ENCODE measurements around the gene CADM1. TPM values are rescaled to one million over a fixed set of nuclear protein-coding genes. Genes with fewer than 3 reads are reported as not detected.

CADM1 gene
- total RNA-seq, 2 donors from 2014 or later: 0.81 to 2.2 TPM

GRCh38 chr11:115201111-115201792 lies 303.0 kb downstream of the CADM1 start:
- Mint-ChIP-seq H3K4me3 (no peak overlapping the region), H3K27ac (no peak overlapping the region), H3K4me1 (no peaks in the 10 kb centered on the region), H3K36me3 (ENCODE audit: low read depth) (no peaks in the 10 kb centered on the region), H3K27me3 (no peaks in the 10 kb centered on the region)
- DNase-seq (no peak), ATAC-seq (no peak)
- peaks cover 3% of the 10 kb centered on the region for H3K9me3 ChIP-seq (ENCODE audit: control insufficient read depth, low read length, poor library complexity, severe bottlenecking)

- Mint-ChIP-seq H3K36me3 (ENCODE audit: low read depth) (no peaks in the 10 kb centered on the region), H3K27ac (no peak overlapping the region), H3K27me3 (no peaks in the 10 kb centered on the region), H3K4me3 (no peak overlapping the region), H3K4me1 (peaks cover 2% of the 10 kb centered on the region)
- H3K9me3 ChIP-seq (ENCODE audit: control insufficient read depth, low read length, poor library complexity, severe bottlenecking): no peaks in the 10 kb centered on the region
- no peak for ATAC-seq
- no peak for DNase-seq
Observed at GRCh38 chr11:115199481-115200069, 304.6 kb downstream of the CADM1 start.

- H3K27me3 Mint-ChIP-seq: no peaks in the 10 kb centered on the region
- ATAC-seq (no peak), DNase-seq (no peak)
- no peak overlapping the region for H3K4me3 Mint-ChIP-seq
- H3K4me1 Mint-ChIP-seq: peaks cover 2% of the 10 kb centered on the region
- H3K36me3 Mint-ChIP-seq (ENCODE audit: low read depth): no peaks in the 10 kb centered on the region
- no peaks in the 10 kb centered on the region for H3K9me3 ChIP-seq (ENCODE audit: control insufficient read depth, low read length, poor library complexity, severe bottlenecking)
- H3K27ac Mint-ChIP-seq: no peak overlapping the region
Observed at GRCh38 chr11:115198321-115198741, 305.9 kb downstream of the CADM1 start.

GRCh38 chr11:115197433-115197832 lies 306.8 kb downstream of the CADM1 start:
- H3K27me3 Mint-ChIP-seq: no peaks in the 10 kb centered on the region
- H3K27ac Mint-ChIP-seq: no peak overlapping the region
- no peak overlapping the region for H3K4me3 Mint-ChIP-seq
- H3K36me3 Mint-ChIP-seq (ENCODE audit: low read depth): no peaks in the 10 kb centered on the region
- H3K4me1 Mint-ChIP-seq: peaks cover 2% of the 10 kb centered on the region
- no peaks in the 10 kb centered on the region for H3K9me3 ChIP-seq (ENCODE audit: control insufficient read depth, low read length, poor library complexity, severe bottlenecking)
- no peak for ATAC-seq
- no peak for DNase-seq

GRCh38 chr11:115197031-115197430 lies 307.2 kb downstream of the CADM1 start:
- Mint-ChIP-seq H3K4me3 (no peak overlapping the region), H3K4me1 (peaks cover 2% of the 10 kb centered on the region), H3K27ac (no peak overlapping the region), H3K27me3 (no peaks in the 10 kb centered on the region), H3K36me3 (ENCODE audit: low read depth) (no peaks in the 10 kb centered on the region)
- no peaks in the 10 kb centered on the region for H3K9me3 ChIP-seq (ENCODE audit: control insufficient read depth, low read length, poor library complexity, severe bottlenecking)
- no peak for DNase-seq
- no peak for ATAC-seq

GRCh38 chr11:115194802-115195110 lies 309.5 kb downstream of the CADM1 start:
- DNase-seq: no peak
- Mint-ChIP-seq H3K27ac (no peak overlapping the region), H3K4me1 (peaks cover 2% of the 10 kb centered on the region), H3K4me3 (peak overlapping the region; percentile 63), H3K36me3 (ENCODE audit: low read depth) (no peaks in the 10 kb centered on the region), H3K27me3 (no peaks in the 10 kb centered on the region)
- H3K9me3 ChIP-seq (ENCODE audit: control insufficient read depth, low read length, poor library complexity, severe bottlenecking): no peaks in the 10 kb centered on the region
- no peak for ATAC-seq

- H3K27ac Mint-ChIP-seq: no peak overlapping the region
- H3K9me3 ChIP-seq (ENCODE audit: control insufficient read depth, low read length, poor library complexity, severe bottlenecking): no peaks in the 10 kb centered on the region
- H3K4me1 Mint-ChIP-seq: peaks cover 2% of the 10 kb centered on the region
- no peaks in the 10 kb centered on the region for H3K36me3 Mint-ChIP-seq (ENCODE audit: low read depth)
- ATAC-seq (no peak), DNase-seq (no peak)
- H3K4me3 Mint-ChIP-seq: peak overlapping the region; percentile 63
- no peaks in the 10 kb centered on the region for H3K27me3 Mint-ChIP-seq
Observed at GRCh38 chr11:115193914-115194801, 310.1 kb downstream of the CADM1 start.

- DNase-seq (no peak), ATAC-seq (no peak)
- Mint-ChIP-seq H3K27me3 (peaks cover 12% of the 10 kb centered on the region), H3K27ac (no peak overlapping the region), H3K36me3 (ENCODE audit: low read depth) (no peaks in the 10 kb centered on the region), H3K4me3 (no peak overlapping the region), H3K4me1 (peaks cover 2% of the 10 kb centered on the region)
- no peaks in the 10 kb centered on the region for H3K9me3 ChIP-seq (ENCODE audit: control insufficient read depth, low read length, poor library complexity, severe bottlenecking)
Observed at GRCh38 chr11:115191761-115192160, 312.5 kb downstream of the CADM1 start.

GRCh38 chr11:115190196-115190595 lies 314.0 kb downstream of the CADM1 start:
- peaks cover 2% of the 10 kb centered on the region for H3K4me1 Mint-ChIP-seq
- H3K4me3 Mint-ChIP-seq: no peak overlapping the region
- no peaks in the 10 kb centered on the region for H3K9me3 ChIP-seq (ENCODE audit: control insufficient read depth, low read length, poor library complexity, severe bottlenecking)
- ATAC-seq: no peak
- H3K27ac Mint-ChIP-seq: no peak overlapping the region
- peaks cover 15% of the 10 kb centered on the region for H3K27me3 Mint-ChIP-seq
- no peaks in the 10 kb centered on the region for H3K36me3 Mint-ChIP-seq (ENCODE audit: low read depth)
- no peak for DNase-seq

GRCh38 chr11:115188898-115189278 lies 315.3 kb downstream of the CADM1 start:
- no peaks in the 10 kb centered on the region for H3K36me3 Mint-ChIP-seq (ENCODE audit: low read depth)

GRCh38 chr11:115188188-115188897 lies 315.9 kb downstream of the CADM1 start:
- Mint-ChIP-seq H3K4me3 (no peak overlapping the region), H3K27ac (no peak overlapping the region), H3K4me1 (no peaks in the 10 kb centered on the region), H3K36me3 (ENCODE audit: low read depth) (no peaks in the 10 kb centered on the region), H3K27me3 (peaks cover 20% of the 10 kb centered on the region)
- no peak for ATAC-seq
- no peak for DNase-seq
- no peaks in the 10 kb centered on the region for H3K9me3 ChIP-seq (ENCODE audit: control insufficient read depth, low read length, poor library complexity, severe bottlenecking)

More at GRCh38 chr11:115188898-115189278, 315.3 kb downstream of the CADM1 start:
- Mint-ChIP-seq H3K4me1 (no peaks in the 10 kb centered on the region), H3K27me3 (peaks cover 15% of the 10 kb centered on the region), H3K4me3 (no peak overlapping the region), H3K27ac (no peak overlapping the region)
- DNase-seq: no peak
- no peak for ATAC-seq
- no peaks in the 10 kb centered on the region for H3K9me3 ChIP-seq (ENCODE audit: control insufficient read depth, low read length, poor library complexity, severe bottlenecking)

GRCh38 chr11:115185931-115186330 lies 318.3 kb downstream of the CADM1 start:
- no peak for ATAC-seq
- Mint-ChIP-seq H3K36me3 (ENCODE audit: low read depth) (no peaks in the 10 kb centered on the region), H3K4me3 (no peak overlapping the region), H3K4me1 (no peaks in the 10 kb centered on the region), H3K27me3 (peaks cover 23% of the 10 kb centered on the region), H3K27ac (no peak overlapping the region)
- no peaks in the 10 kb centered on the region for H3K9me3 ChIP-seq (ENCODE audit: control insufficient read depth, low read length, poor library complexity, severe bottlenecking)
- no peak for DNase-seq

GRCh38 chr11:115185507-115185906 lies 318.7 kb downstream of the CADM1 start:
- Mint-ChIP-seq H3K36me3 (ENCODE audit: low read depth) (no peaks in the 10 kb centered on the region), H3K27me3 (peaks cover 23% of the 10 kb centered on the region), H3K27ac (no peak overlapping the region), H3K4me1 (no peaks in the 10 kb centered on the region), H3K4me3 (no peak overlapping the region)
- DNase-seq (no peak), ATAC-seq (no peak)
- H3K9me3 ChIP-seq (ENCODE audit: control insufficient read depth, low read length, poor library complexity, severe bottlenecking): no peaks in the 10 kb centered on the region
